ENCODE data around the gene ULBP2.
"Not testable (repeated sequence)": the region's sequence is repeated elsewhere in the genome, so short reads cannot be mapped to it uniquely, and the experiment has no call there.

ULBP2 gene

GRCh38 chr6:149909701-149910470 lies 31.9 kb upstream of the ULBP2 start:
- DNase-seq = no peak

GRCh38 chr6:149910721-149911151 lies 31.1 kb upstream of the ULBP2 start:
- no peak for DNase-seq

DNA sequence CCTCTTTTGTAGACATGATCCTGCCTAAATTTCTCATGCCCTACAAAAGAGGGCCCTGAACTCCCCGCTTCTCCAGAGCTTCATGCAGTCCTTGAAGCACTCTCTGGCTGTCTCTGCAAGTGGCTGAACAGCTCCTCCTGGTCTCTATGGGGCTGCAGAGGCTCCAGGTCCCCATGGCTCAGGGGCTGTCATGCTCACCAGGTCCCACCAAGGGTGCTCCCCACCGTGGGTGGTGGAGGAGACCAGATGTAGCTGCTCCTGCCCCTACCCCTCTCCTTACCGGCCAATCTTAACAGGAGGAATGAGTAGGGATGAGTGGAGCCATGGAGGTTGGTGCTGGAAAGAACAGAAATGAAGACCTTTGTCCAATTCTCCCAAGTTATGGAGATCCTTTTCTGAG lies 29.1 kb upstream of the ULBP2 start:
- not testable (repeated sequence) for DNase-seq

- DNase-seq = no peak
Measured at GRCh38 chr6:149913085-149913484, 28.7 kb upstream of the ULBP2 start.

DNA sequence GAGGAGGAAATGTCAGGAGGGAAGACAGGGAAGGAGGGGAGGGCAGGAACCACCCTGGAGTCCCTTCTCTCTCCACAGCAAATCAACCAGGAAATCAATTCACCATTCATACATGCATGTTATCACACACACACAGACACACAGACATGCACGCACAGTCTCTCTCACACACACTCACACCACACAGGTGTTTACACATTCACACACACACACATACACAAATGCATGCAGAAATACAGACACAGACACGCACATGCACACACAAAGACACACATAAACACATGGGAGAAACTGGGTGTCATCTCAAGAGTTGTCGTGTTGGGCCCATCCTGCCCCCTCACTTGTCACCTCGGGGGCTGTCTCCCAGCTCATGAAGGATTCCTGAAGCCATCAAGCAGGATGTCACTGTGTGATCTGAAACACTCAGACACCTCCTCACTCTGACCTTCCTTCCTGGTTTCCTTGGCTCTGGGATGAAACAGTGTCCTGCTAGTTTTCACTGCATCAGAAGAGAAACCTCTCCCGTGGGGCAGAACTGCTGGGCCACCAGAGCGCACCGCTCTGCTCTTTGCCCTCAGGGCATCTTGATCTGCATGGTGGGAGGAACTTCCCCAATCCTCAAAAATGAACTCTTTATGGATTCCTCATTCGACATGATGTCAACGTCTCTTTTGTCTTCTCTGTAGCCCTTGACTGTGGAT lies 28.1 kb upstream of the ULBP2 start:
- DNase-seq = no peak

DNA sequence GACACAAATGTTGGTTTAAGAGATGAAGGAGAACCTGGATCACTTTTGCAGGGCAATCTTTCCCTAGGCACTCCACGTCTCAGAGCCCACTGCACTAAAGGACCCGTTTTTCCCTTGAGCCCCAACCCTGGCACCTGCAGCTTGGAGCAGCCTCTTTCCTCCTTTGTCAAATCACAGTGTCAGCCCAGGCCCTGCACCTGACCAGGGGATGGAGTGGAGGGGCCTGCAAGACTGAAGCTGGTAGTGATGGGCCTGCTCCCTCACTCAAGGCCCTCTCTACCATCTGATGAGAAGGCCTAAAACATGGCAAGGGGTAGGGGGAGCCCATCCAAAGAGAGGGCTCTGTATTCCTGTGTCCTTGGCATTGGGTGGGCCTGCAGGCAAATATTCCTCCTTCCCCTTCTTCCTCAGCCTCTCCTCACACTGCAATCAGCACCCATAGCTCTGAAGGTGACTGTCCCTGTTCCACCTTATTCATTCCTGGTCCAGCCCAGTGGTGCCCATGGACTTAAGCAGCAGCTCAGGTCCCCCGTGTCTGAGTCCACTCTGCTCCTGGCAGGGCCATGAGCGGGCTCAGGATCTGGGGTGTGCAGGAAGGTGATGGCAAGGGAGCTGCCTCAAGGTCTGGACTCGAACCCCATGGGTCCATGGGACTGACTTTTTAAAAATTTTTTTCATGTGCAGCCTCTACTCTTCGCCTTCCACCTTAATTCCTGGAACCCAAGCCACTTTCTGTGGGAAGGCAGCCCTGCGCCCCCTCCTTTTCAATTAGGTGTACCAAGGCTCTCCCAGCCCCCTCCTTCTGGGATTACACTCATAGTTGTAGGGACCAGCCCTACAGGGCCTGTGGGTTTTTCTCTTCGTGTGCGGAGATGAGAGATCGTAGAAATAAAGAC lies 25.6 kb upstream of the ULBP2 start:
- DNase-seq = no peak

- DNase-seq = no peak
Measured at GRCh38 chr6:149917679-149918078, 24.1 kb upstream of the ULBP2 start.

- DNase-seq = no peak
Measured at GRCh38 chr6:149918151-149918905, 23.5 kb upstream of the ULBP2 start.

- DNase-seq = not testable (repeated sequence)
Measured at GRCh38 chr6:149919126-149919833, 22.5 kb upstream of the ULBP2 start.

DNA sequence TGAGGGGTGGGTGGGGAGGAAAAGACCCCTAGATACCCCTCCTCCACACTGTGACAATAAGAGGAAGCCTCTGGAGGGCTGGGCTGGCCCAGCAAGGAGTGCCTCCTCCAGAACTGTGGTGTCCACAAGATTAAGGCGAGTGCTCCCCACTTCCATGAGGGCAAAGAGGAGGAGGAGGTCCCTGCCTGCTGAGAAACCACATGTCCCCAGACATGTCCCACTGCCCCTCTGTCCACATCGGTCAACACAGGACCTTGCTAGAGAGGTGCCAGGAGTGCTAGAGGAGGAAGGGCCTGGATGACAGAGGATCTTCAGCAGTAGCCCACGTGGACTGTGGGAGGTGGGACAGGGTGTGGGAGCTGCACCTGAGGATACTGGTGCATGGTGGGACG lies 22.0 kb upstream of the ULBP2 start:
- no peak for DNase-seq

DNA sequence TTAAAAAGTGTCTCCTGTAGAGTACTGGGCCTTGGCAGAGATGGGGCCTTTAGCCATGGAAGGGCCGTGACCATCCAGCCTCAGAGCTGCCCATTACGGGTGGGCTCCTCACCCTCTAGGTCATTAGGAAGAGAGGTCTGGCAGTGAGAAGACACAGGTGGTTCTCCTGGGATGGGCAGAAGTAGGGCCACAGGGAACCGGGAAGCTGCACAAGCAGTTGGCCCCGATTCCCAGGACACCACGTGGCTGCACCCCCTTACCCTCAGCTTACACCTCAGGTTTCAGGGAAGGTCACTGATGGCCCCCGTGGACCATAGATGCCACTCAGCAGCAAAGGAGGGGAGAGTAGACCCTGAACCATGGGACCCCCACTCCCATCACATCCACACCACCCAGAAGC lies 20.5 kb upstream of the ULBP2 start:
- DNase-seq = no peak

- DNase-seq = not testable (repeated sequence)
Measured at GRCh38 chr6:149922091-149922490, 19.7 kb upstream of the ULBP2 start.

- peak; percentile 94 for DNase-seq
Measured at GRCh38 chr6:149922642-149923326, 19.0 kb upstream of the ULBP2 start, which contains the start of gene RAET1G. TSS of gene RAET1G (minus strand) at chr6:149923121. CDS start at chr6:149923010, 111 bp downstream.

DNA sequence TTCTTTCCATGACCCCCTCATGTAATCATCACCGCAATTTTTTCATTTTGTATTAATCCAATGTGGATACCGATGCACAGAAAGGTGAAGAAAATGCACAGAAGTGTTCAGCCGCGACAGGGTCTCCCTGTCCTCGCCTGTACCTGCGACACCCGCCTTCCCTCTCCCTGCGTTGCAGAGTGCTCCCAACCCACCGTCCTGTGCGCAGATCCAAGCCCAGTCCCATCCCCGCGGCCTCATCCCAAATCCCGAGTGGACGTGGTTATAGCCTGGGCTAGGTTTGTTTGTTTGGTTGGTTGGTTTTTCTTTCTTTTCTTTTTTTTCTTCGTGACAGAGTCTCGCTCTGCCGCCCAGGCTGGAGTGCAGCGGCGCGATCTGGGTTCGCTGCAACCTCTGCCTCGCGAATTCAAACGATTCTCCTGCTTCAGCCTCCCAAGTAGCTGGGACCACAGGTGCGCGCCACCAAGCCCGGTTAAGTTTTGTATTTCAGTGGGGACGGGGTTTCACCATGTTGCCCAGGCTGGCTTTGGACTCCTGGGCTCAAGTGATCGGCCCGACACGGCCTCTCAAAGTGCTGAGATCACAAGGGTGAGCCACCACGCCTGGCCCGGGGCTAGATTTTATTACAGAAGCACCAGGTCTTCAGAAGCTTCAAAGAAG lies 18.4 kb upstream of the ULBP2 start:
- DNase-seq = no peak

- no peak for DNase-seq
Measured at GRCh38 chr6:149924206-149924932, 17.4 kb upstream of the ULBP2 start.

- no peak for DNase-seq
Measured at GRCh38 chr6:149924933-149925252, 16.9 kb upstream of the ULBP2 start.

GRCh38 chr6:149925253-149925973 lies 16.4 kb upstream of the ULBP2 start:
- DNase-seq = peak; percentile 37

- DNase-seq = peak; percentile 83
Measured at GRCh38 chr6:149925974-149926777, 15.6 kb upstream of the ULBP2 start.
